ENCODE measurements around the gene SAMD3.
"Not testable (repeated sequence)": the region's sequence is repeated elsewhere in the genome, so short reads cannot be mapped to it uniquely, and the experiment has no call there.

The SAMD3 gene

GRCh38 chr6:130127195-130127594, 95.6 kb downstream of the SAMD3 start:
- ChIA-PET POLR2A (ENCODE audit: low non-redundant PET) (no interaction called here), CTCF (no interaction called here)
- no peak for DNase-seq (ENCODE audit: low spot score)
- no peak overlapping the region for H3K27ac ChIP-seq
- no peak for TF ChIP-seq CTCF (conservative IDR thresholded peaks at IDR 0.05; ENCODE audit: low read depth)

GRCh38 chr6:130122243-130122642, 100.5 kb downstream of the SAMD3 start:
- H3K27ac ChIP-seq = no peak overlapping the region
- TF ChIP-seq CTCF (conservative IDR thresholded peaks at IDR 0.05; ENCODE audit: low read depth) = no peak
- CTCF ChIA-PET = no interaction called here
- DNase-seq (ENCODE audit: low spot score) = no peak
- POLR2A ChIA-PET (ENCODE audit: low non-redundant PET) = no interaction called here

GRCh38 chr6:130120731-130121130, 102.0 kb downstream of the SAMD3 start:
- ChIA-PET CTCF (no interaction called here), POLR2A (ENCODE audit: low non-redundant PET) (no interaction called here)
- TF ChIP-seq CTCF (conservative IDR thresholded peaks at IDR 0.05; ENCODE audit: low read depth) = no peak
- no peak for DNase-seq (ENCODE audit: low spot score)
- H3K27ac ChIP-seq = no peak overlapping the region

- ChIA-PET POLR2A (ENCODE audit: low non-redundant PET) (no interaction called here), CTCF (no interaction called here)
- no peak for TF ChIP-seq CTCF (conservative IDR thresholded peaks at IDR 0.05; ENCODE audit: low read depth)
- no peak overlapping the region for H3K27ac ChIP-seq
- no peak for DNase-seq (ENCODE audit: low spot score)
Measured at GRCh38 chr6:130119211-130119610, 103.5 kb downstream of the SAMD3 start.

GRCh38 chr6:130118236-130118635, 104.5 kb downstream of the SAMD3 start:
- no peak overlapping the region for H3K27ac ChIP-seq
- ChIA-PET CTCF (no interaction called here), POLR2A (ENCODE audit: low non-redundant PET) (no interaction called here)
- no peak for TF ChIP-seq CTCF (conservative IDR thresholded peaks at IDR 0.05; ENCODE audit: low read depth)
- DNase-seq (ENCODE audit: low spot score) = no peak

- DNase-seq (ENCODE audit: low spot score); POLR2A ChIA-PET (ENCODE audit: low non-redundant PET); H3K27ac ChIP-seq: not testable (repeated sequence)
- CTCF ChIA-PET = interaction anchor here (0.6 kb wide), 1 partner anchor 139 kb away, joined by 3 read pairs; no protein-coding TSS in a partner anchor
Measured at GRCh38 chr6:130117187-130117701, 105.5 kb downstream of the SAMD3 start.

GRCh38 chr6:130116273-130116672, 106.5 kb downstream of the SAMD3 start:
- ChIA-PET CTCF (interaction anchor here (0.7 kb wide), 1 partner anchor 178 kb away, joined by 3 read pairs; no protein-coding TSS in a partner anchor), POLR2A (ENCODE audit: low non-redundant PET) (no interaction called here)
- DNase-seq (ENCODE audit: low spot score) = no peak
- TF ChIP-seq CTCF (conservative IDR thresholded peaks at IDR 0.05; ENCODE audit: low read depth) = no peak
- H3K27ac ChIP-seq = no peak overlapping the region

Data from RWPE1 (cell line).